ENCODE results near the gene HBG1.
"Not testable (repeated sequence)": the region's sequence is repeated elsewhere in the genome, so short reads cannot be mapped to it uniquely, and the experiment has no call there.

HBG1 gene

DNA sequence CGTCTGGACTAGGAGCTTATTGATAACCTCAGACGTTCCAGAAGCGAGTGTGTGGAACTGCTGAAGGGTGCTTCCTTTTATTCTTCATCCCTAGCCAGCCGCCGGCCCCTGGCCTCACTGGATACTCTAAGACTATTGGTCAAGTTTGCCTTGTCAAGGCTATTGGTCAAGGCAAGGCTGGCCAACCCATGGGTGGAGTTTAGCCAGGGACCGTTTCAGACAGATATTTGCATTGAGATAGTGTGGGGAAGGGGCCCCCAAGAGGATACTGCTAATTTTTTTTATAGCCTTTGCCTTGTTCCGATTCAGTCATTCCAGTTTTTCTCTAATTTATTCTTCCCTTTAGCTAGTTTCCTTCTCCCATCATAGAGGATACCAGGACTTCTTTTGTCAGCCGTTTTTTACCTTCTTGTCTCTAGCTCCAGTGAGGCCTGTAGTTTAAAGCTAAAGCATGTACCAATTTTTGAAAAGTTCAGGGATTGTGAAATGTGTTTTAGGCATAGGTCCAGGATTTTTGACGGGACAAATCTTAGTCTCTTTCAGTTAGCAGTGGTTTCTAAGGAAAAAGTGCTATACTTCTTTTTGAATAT is at the start of gene HBG1:
TSS of gene HBG1 (minus strand) at position 51 of the 590 bp plus-strand sequence. CDS start 53 bp downstream, outside the sequence.
- not testable (repeated sequence) for DNase-seq (ENCODE audit: low spot score)

DNA sequence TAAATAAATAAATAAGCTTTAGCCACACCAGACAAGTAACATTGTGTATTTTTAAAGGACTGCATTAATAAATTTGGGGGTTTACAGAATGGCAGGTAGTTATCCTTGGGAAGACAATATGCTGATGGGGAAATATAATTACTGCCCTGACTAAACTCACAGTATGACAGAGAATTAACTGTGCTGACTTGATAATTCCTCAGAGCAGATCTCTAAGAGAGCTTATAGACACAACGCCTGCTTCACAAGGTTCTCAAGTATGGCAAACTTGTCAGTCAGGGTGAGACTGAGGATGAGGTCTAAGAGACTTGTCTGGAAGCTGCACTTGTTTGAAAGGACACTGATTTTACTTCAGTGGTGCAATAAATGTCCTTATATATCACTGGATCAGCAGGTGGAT is 48.8 kb upstream of the HBG1 start:
- no peak for DNase-seq (ENCODE audit: low spot score)

DNA sequence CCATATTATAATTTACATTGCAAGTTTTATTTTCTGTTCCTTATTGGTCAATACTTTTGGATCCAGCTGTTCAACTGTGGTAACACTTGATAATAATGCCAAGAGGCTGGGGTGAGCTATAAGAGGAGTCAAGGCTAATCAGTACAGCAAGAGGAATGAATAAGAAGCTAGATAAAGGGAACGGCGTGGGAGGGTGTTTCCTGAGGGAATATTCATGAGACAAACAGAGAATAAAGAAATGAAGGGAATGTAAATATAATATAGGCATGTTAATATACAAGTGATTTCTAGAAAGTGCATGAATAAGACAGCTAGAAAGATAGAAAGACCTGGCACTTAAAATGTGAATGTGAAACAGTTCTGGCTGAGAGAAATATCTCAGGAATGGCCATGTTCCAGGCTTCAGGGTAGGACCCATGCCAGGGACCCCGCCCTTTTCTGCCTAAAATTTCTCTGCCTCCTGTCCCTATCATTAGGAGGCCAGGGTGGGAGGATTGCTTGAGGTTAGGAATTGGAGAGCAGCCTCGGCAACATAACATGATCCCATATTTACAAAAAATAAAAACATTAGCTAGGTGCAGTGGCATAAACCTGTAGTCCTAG is 48.2 kb upstream of the HBG1 start:
- no peak for DNase-seq (ENCODE audit: low spot score)

DNA sequence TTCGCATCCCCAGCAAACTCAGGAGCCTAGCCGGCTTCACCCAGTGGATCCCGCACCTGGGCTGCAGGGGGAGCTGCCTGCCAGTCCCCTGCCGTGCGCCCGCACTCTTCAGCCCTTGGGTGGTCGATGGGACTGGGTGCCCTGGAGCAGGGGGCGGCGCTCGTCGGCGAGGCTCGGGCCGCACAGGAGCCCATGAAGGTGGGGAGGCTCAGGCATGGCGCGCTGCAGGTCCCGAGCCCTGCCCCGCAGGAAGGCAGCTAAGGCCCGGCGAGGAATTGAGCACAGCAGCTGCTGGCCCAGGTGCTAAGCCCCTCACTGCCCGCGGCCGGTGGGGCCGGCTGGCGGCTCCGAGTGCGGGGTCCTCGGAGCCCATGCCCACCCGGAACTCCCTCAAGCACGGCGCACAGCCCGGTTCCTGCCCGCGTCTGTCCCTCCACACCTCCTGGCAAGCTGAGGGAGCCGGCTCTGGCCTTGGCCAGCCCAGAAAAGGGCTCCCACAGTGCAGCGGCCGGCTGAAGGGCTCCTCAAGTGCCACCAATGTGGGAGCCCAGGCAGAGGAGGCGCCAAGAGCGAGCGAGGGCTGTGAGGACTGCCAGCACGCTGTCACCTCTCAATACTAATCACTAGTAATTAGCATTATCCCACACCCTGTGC is 44.8 kb upstream of the HBG1 start:
- DNase-seq (ENCODE audit: low spot score): not testable (repeated sequence)

DNA sequence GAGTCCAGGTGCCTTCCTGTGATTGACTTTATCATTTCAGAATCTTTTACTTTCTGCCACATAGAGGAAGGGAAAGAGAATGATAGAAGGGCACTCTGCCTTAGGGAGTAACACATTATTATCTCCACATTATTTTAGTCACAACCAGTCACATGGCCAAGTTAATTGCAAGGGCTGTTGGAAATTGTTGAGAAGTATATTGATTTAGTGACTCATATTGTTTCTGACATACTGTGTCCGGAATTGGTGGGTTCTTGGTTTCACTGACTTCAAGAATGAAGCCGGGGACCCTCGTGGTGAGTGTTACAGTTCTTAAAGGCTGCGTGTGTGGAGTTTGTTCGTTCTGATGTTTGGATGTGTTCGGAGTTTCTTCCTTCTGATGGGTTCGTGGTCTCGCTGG is 43.4 kb upstream of the HBG1 start:
- no peak for DNase-seq (ENCODE audit: low spot score)

DNA sequence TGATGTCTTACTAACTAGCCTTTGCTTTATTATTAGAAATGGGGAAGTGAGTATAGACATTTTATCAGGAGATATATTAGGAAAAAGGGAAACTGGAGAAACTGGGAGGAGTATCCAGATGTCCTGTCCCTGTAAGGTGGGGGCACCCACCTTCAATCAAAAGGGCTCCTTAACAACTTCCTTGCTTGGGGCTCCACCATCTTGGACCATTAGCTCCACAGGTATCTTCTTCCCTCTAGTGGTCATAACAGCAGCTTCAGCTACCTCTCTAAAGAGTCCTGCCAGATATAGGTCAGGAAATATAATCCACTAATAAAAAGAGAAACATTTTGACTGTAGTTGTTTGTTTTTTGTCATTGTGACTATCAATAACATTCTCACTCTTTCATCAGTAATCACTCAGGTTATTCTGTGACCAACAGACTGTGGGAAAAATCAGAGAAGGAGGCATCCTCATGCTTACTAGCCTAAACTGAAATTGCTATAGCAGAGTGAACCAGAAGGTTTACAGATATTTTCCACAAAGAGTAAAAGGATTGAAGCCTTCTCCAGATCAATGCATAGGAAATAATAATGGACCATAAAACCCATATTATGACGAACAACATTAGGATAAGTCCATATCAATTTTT is 41.7 kb upstream of the HBG1 start:
- DNase-seq (ENCODE audit: low spot score): peak; percentile 58

GRCh38 chr11:5290106-5290505 is 40.4 kb upstream of the HBG1 start:
- DNase-seq (ENCODE audit: low spot score): no peak

- peak; percentile 16 for DNase-seq (ENCODE audit: low spot score)
These were observed 40.0 kb upstream of the HBG1 start for GRCh38 chr11:5289696-5290095.

- DNase-seq (ENCODE audit: low spot score): peak; percentile 57
These were observed 39.4 kb upstream of the HBG1 start for GRCh38 chr11:5288906-5289550.

DNA sequence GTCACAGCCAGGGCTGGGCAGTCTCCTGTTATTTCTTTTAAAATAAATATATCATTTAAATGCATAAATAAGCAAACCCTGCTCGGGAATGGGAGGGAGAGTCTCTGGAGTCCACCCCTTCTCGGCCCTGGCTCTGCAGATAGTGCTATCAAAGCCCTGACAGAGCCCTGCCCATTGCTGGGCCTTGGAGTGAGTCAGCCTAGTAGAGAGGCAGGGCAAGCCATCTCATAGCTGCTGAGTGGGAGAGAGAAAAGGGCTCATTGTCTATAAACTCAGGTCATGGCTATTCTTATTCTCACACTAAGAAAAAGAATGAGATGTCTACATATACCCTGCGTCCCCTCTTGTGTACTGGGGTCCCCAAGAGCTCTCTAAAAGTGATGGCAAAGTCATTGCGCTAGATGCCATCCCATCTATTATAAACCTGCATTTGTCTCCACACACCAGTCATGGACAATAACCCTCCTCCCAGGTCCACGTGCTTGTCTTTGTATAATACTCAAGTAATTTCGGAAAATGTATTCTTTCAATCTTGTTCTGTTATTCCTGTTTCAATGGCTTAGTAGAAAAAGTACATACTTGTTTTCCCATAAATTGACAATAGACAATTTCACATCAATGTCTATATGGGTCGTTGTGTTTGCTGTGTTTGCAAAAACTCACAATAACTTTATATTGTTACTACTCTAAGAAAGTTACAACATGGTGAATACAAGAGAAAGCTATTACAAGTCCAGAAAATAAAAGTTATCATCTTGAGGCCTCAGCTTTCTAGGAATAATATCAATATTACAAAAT is 38.6 kb upstream of the HBG1 start:
- no peak for DNase-seq (ENCODE audit: low spot score)

GRCh38 chr11:5286901-5287300 is 37.2 kb upstream of the HBG1 start:
- DNase-seq (ENCODE audit: low spot score): no peak

GRCh38 chr11:5286351-5286750 is 36.7 kb upstream of the HBG1 start:
- no peak for DNase-seq (ENCODE audit: low spot score)

GRCh38 chr11:5285703-5286340 is 36.2 kb upstream of the HBG1 start:
- no peak for DNase-seq (ENCODE audit: low spot score)

- no peak for DNase-seq (ENCODE audit: low spot score)
These were observed 35.0 kb upstream of the HBG1 start for GRCh38 chr11:5284637-5285036.

GRCh38 chr11:5283882-5284281 is 34.2 kb upstream of the HBG1 start:
- no peak for DNase-seq (ENCODE audit: low spot score)

DNA sequence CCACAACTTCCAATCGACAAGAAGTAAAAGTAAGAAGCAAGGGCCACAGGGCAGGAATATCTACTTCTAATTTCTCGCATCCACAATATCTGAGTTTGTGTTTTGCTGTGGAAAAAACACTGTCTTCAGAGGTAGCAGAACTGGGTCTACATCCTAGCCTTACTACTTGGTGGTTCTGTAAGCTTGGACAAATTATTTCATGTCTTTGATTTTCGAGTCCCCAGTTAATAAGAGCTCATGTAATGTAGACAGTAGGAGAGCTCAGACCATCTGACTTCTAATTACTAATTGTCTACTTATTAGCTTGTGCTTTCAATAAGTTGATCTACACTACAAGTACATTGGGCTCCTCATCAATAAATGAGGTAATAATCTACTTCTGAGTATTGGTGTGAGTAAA is 33.4 kb upstream of the HBG1 start:
- DNase-seq (ENCODE audit: low spot score): no peak

DNA sequence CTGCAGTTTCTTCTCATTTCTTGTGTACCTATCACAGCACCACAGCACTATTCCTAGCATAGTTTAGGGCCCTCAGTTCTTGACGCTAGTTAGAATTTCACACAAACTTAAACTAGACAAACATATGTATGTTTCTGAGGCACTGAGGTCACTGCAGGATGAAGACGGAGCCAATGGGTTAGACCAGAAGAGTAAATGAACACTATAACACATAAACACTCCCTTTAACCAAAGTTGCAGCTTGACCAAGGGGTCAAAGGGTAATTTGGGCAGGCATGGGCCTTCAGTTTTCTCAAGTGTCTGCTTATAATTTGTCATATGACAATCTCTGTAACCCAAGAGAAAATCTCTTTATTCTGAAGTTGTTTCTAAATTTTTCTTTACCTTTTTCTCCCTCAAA is 33.0 kb upstream of the HBG1 start:
- no peak for DNase-seq (ENCODE audit: low spot score)

GRCh38 chr11:5281596-5281995 is 31.9 kb upstream of the HBG1 start:
- DNase-seq (ENCODE audit: low spot score): no peak

DNA sequence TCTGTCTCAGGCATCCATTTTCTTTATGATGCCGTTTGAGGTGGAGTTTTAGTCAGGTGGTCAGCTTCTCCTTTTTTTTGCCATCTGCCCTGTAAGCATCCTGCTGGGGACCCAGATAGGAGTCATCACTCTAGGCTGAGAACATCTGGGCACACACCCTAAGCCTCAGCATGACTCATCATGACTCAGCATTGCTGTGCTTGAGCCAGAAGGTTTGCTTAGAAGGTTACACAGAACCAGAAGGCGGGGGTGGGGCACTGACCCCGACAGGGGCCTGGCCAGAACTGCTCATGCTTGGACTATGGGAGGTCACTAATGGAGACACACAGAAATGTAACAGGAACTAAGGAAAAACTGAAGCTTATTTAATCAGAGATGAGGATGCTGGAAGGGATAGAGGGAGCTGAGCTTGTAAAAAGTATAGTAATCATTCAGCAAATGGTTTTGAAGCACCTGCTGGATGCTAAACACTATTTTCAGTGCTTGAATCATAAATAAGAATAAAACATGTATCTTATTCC is 31.0 kb upstream of the HBG1 start:
- peak; percentile 99 for DNase-seq (ENCODE audit: low spot score)

GRCh38 chr11:5279471-5280090 is 29.9 kb upstream of the HBG1 start:
- DNase-seq (ENCODE audit: low spot score): no peak
